ENCODE data around the gene PLOD3. TPM values are rescaled to one million over a fixed set of nuclear protein-coding genes. Genes with fewer than 3 reads are reported as not detected.

The PLOD3 gene
- total and polyA plus RNA-seq, 4 donors: 38.9 to 104 (median 58.2) TPM

DNA sequence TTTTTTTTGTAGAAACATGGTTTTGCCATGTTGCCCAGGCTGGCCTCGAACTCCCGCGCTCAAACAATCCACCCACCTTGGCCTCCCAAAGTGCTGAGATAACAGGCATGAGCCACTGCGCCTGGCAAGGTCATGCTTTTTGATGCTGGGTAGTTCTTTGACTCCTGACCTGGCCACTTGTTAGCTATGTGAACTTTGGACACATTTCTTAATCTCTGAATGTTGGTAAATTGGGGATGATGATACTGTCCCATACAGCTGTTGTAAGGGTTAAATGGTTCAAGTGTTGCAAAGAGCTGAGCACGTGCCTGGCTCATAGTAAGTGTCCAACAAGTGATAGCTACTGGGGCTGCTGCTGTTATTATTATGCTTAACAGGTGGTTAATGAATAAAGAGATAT lies 2.9 kb upstream of the PLOD3 start:
- no peaks in the 10 kb centered on the region for H3K9me3 ChIP-seq (ENCODE audit: control insufficient read depth in 4 of 4, insufficient read depth in 3 of 4, low read length in 3 of 4)
- WGBS, 2 donors: 84 to 91% methylated on average over 5 of the region's 5 CpGs
- no peak for DNase-seq
- H3K9ac ChIP-seq (ENCODE audit: insufficient read depth in 1 of 2, low read length in 2 of 2): no peak overlapping the region
- H3K27me3 ChIP-seq (ENCODE audit: control insufficient read depth in 3 of 3, insufficient read depth in 3 of 3, low read length in 2 of 3): no peaks in the 10 kb centered on the region
- H3K36me3 ChIP-seq (ENCODE audit: control insufficient read depth in 4 of 4, insufficient read depth in 4 of 4, low read length in 4 of 4): peaks cover 0 to 36% (median 16%) of the 10 kb centered on the region in 4 donors
- peaks cover 0 to 18% (median 7%) of the 10 kb centered on the region in 5 donors for H3K4me1 ChIP-seq (ENCODE audit: control insufficient read depth in 5 of 5, insufficient read depth in 5 of 5, low read length in 5 of 5)
- no peak overlapping the region for H3K4me3 ChIP-seq
- no peak for ATAC-seq (ENCODE audit: insufficient read depth, low FRiP score)
- H3K27ac ChIP-seq (ENCODE audit: low read depth in 1 of 2, low read length in 1 of 2): no peak overlapping the region
- no peak for TF ChIP-seq CTCF (IDR thresholded peaks at IDR 0.05; ENCODE audit: control extremely low read depth, extremely low read depth)

GRCh38 chr7:101218236-101219125 lies 1.1 kb upstream of the PLOD3 start:
- Histone ChIP-seq H3K4me3 (peak overlapping the region; percentile 78), H3K36me3 (ENCODE audit: control insufficient read depth in 4 of 4, insufficient read depth in 4 of 4, low read length in 4 of 4) (peaks cover 0 to 24% (median 13%) of the 10 kb centered on the region in 4 donors), H3K9ac (ENCODE audit: insufficient read depth in 1 of 2, low read length in 2 of 2) (peak overlapping the region; percentile 50 to 69), H3K4me1 (ENCODE audit: control insufficient read depth in 5 of 5, insufficient read depth in 5 of 5, low read length in 5 of 5) (peaks cover 0 to 18% (median 7%) of the 10 kb centered on the region in 5 donors), H3K27ac (ENCODE audit: low read depth in 1 of 2, low read length in 1 of 2) (peak overlapping the region; percentile 57 to 96), H3K9me3 (ENCODE audit: control insufficient read depth in 4 of 4, insufficient read depth in 3 of 4, low read length in 3 of 4) (no peaks in the 10 kb centered on the region), H3K27me3 (ENCODE audit: control insufficient read depth in 3 of 3, insufficient read depth in 3 of 3, low read length in 2 of 3) (no peaks in the 10 kb centered on the region)
- TF ChIP-seq CTCF (IDR thresholded peaks at IDR 0.05; ENCODE audit: control extremely low read depth, extremely low read depth): no peak
- ATAC-seq (ENCODE audit: insufficient read depth, low FRiP score): no peak
- DNase-seq: no peak
- WGBS, 2 donors: 8 to 9% methylated on average over 26 of the region's 26 CpGs

GRCh38 chr7:101216860-101217387 lies 457 bp downstream of the PLOD3 start:
- Histone ChIP-seq H3K9ac (ENCODE audit: insufficient read depth in 1 of 2, low read length in 2 of 2) (no peak overlapping the region), H3K9me3 (ENCODE audit: control insufficient read depth in 4 of 4, insufficient read depth in 3 of 4, low read length in 3 of 4) (no peaks in the 10 kb centered on the region), H3K27ac (ENCODE audit: low read depth in 1 of 2, low read length in 1 of 2) (peak overlapping the region; percentile 26 to 96), H3K4me1 (ENCODE audit: control insufficient read depth in 5 of 5, insufficient read depth in 5 of 5, low read length in 5 of 5) (peaks cover 0 to 18% (median 7%) of the 10 kb centered on the region in 5 donors), H3K4me3 (peak overlapping the region; percentile 78), H3K36me3 (ENCODE audit: control insufficient read depth in 4 of 4, insufficient read depth in 4 of 4, low read length in 4 of 4) (peaks cover 0 to 23% (median 8%) of the 10 kb centered on the region in 4 donors), H3K27me3 (ENCODE audit: control insufficient read depth in 3 of 3, insufficient read depth in 3 of 3, low read length in 2 of 3) (no peaks in the 10 kb centered on the region)
- ATAC-seq (ENCODE audit: insufficient read depth, low FRiP score) (peak; percentile 6), DNase-seq (peak in 1 of 3 donors; percentile 40)
- WGBS, 2 donors: 1 to 2% methylated on average over 33 to 34 of the region's 34 CpGs
- TF ChIP-seq CTCF (IDR thresholded peaks at IDR 0.05; ENCODE audit: control extremely low read depth, extremely low read depth): no peak

Data from lung (tissue), 12 donors.